ENCODE results near the gene SRP68. TPM values are rescaled to one million over a fixed set of nuclear protein-coding genes. Genes with fewer than 3 reads are reported as not detected.

The SRP68 gene
- total and polyA plus RNA-seq, 7 experiments from 2014 or later = 69.6 to 105 (median 91.9) TPM

DNA sequence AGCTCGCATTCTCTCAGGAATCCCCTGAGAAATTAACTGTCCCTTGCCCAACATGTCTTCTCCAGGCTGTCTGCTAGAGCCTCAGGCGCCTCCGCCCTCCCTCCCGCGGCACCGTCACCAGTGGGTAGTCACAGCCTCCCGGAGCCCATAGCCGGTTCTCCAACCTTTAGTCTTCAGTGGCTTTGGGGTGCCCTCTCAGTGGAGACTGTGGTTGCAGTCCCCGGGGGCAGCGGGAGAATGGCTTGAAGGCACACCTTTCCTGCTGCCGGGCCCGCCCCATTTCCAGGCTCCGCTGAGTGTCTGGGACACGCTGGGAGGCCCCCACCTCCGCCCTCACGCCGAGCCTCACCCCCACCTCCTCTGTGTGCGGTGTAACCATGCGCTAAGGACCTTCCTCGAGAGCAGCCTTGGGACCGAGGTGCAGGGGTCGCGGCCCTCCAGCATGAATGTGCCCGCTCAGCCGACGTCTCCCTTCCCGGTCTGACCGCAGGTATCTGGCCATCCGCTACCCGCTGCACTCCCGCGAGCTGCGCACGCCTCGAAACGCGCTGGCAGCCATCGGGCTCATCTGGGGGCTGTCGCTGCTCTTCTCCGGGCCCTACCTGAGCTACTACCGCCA, 3.9 kb upstream of the SRP68 start:
- H3K4me3 Mint-ChIP-seq = peak overlapping the region; percentile 83 to 95 (median 86)
- peak overlapping the region; percentile 53 for H3K4me3 ChIP-seq (ENCODE audit: low read length)
- ATAC-seq (no peak), DNase-seq (peak in 3 of 9 donors; percentile 29 to 37 (median 33))
- intact Hi-C loops (cut with micrococcal nuclease) = loop anchor here in 1 of 2 donors (10.0 kb wide), 1 partner anchor 1879 kb away; the partner anchor contains the start of gene TNRC6C
- ChIA-PET CTCF (no interaction called here), POLR2A (interaction anchor here (2.1 to 3.5 kb wide), 2 partner anchors 10 to 27 kb away, joined by 5 to 12 read pairs; partner anchors contain the start of gene EXOC7)
- peaks cover 5 to 41% of the 10 kb centered on the region in 2 donors for H3K4me1 ChIP-seq (ENCODE audit: control insufficient read depth in 2 of 2, insufficient read depth in 2 of 2, low read length in 2 of 2)
- no peaks in the 10 kb centered on the region for H3K9me3 Mint-ChIP-seq
- peaks cover 27 to 70% (median 50%) of the 10 kb centered on the region in 7 donors for H3K4me1 Mint-ChIP-seq
- H3K27ac Mint-ChIP-seq = peak overlapping the region in 8 of 9 donors; percentile 52 to 97 (median 90)
- H3K27ac ChIP-seq (ENCODE audit: low read depth, low read length) = no peak overlapping the region
- H3K36me3 ChIP-seq (ENCODE audit: control insufficient read depth in 2 of 3, insufficient read depth in 3 of 3, low read length in 3 of 3) = peaks cover 0 to 7% (median 0%) of the 10 kb centered on the region in 3 experiments
- peaks cover 13 to 14% of the 10 kb centered on the region in 2 donors for H3K27me3 ChIP-seq (ENCODE audit: control insufficient read depth in 2 of 2, insufficient read depth in 2 of 2, low read length in 2 of 2)
- H3K27me3 Mint-ChIP-seq = peaks cover 17 to 62% (median 28%) of the 10 kb centered on the region in 5 donors
- H3K36me3 Mint-ChIP-seq = peaks cover 0 to 5% (median 4%) of the 10 kb centered on the region in 5 donors
- H3K9me3 ChIP-seq (ENCODE audit: control insufficient read depth in 2 of 3, low read length in 3 of 3) = no peaks in the 10 kb centered on the region

DNA sequence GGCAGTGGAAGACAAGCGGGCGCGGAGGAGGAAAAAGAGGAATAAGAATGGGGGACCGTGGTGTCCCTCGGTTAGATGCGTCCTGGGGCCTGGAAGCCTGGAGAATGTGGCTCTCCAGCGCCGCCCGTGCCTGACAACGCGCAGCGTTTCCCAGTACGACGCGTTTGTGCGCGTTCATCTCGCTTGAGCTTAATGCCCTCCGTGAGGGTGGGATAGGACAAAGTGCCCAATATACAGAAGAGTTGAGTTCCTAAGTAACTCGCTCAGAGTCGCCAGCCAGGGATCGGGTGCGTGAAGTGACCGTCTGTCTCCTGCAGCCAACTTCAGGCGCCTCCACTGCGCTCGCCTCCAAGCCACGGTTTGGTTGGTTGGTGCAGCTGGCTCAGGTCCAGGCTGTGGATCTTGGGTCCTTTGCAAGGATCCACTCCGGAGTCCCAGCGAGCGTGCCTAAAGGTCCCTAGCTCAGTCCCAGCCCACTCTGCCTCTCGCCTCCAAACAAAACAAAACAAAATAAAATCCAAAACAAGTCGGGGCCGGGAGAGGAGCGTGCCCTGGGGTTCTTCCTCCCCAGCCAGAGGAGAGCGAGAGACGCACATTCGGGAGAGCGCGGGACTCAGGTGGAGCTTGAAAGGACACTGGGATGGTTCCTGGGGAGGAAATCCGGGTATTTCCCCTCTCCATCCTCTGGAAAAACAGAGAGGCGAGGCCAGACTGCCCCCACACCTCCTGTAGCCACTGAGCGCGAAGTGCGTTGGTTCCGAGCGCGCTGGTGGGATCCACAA, 3.2 kb upstream of the SRP68 start:
- H3K4me1 ChIP-seq (ENCODE audit: control insufficient read depth in 2 of 2, insufficient read depth in 2 of 2, low read length in 2 of 2) = peaks cover 10 to 47% of the 10 kb centered on the region in 2 donors

DNA sequence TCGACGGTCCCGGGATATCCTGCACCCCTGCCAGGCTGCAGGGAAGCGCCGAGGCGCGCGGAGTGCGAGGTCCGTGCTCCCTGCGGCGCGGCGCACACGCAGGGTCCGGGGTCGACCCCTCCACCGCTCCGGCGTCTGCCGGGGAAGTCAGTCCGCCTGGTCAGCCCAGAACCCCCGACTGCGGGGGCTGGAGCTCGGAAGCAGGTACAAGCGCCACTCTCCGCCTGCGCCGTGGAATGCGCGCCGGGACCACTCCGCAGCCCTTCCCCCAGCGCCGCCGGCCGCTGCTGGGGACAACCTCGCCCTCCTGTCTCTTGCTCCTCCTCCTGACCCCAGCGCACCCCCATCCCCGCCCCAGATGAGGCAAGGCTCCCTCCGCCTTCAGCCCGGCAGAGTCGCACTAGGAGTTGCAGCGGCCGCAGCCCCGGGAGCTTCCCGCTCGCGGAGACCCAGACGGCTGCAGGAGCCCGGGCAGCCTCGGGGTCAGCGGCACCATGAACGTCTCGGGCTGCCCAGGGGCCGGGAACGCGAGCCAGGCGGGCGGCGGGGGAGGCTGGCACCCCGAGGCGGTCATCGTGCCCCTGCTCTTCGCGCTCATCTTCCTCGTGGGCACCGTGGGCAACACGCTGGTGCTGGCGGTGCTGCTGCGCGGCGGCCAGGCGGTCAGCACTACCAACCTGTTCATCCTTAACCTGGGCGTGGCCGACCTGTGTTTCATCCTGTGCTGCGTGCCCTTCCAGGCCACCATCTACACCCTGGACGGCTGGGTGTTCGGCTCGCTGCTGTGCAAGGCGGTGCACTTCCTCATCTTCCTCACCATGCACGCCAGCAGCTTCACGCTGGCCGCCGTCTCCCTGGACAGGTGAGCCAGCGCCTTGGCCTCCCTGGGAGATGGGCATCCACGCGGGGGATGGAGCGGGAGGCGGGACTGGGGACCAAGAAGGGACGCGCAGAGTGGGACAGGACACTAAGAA, 2.4 kb upstream of the SRP68 start, which contains the start of gene GALR2:
Gene GALR2 (plus strand): TSS at position 392 of the 974 bp plus-strand sequence. CDS start 103 bp downstream, at position 495.
- ChIA-PET CTCF (no interaction called here), POLR2A (interaction anchor here (0.8 to 3.5 kb wide), 4 partner anchors 9 to 29 kb away, joined by 3 to 12 read pairs (median 4); partner anchors contain the start of gene EXOC7)
- Mint-ChIP-seq H3K4me1 (peaks cover 33 to 74% (median 59%) of the 10 kb centered on the region in 7 donors), H3K27ac (peak within 1 kb of the TSS in 8 of 9 donors; percentile 14 to 96 (median 69)), H3K27me3 (peaks cover 17 to 59% (median 28%) of the 10 kb centered on the region in 5 donors), H3K9me3 (no peaks in the 10 kb centered on the region), H3K4me3 (peak within 1 kb of the TSS; percentile 78 to 97 (median 84)), H3K36me3 (peaks cover 0 to 5% (median 4%) of the 10 kb centered on the region in 5 donors)
- intact Hi-C loops (cut with micrococcal nuclease) = loop anchor here in 1 of 2 donors (10.0 kb wide), 1 partner anchor 1880 kb away; the partner anchor contains the start of gene TNRC6C
- ATAC-seq (no peak), DNase-seq (peak in 1 of 9 donors; percentile 25)
- Histone ChIP-seq H3K27ac (ENCODE audit: low read depth, low read length) (no peak within 1 kb of the TSS), H3K9me3 (ENCODE audit: control insufficient read depth in 2 of 3, low read length in 3 of 3) (no peaks in the 10 kb centered on the region), H3K27me3 (ENCODE audit: control insufficient read depth in 2 of 2, insufficient read depth in 2 of 2, low read length in 2 of 2) (peaks cover 13 to 14% of the 10 kb centered on the region in 2 donors), H3K4me1 (ENCODE audit: control insufficient read depth in 2 of 2, insufficient read depth in 2 of 2, low read length in 2 of 2) (peaks cover 10 to 50% of the 10 kb centered on the region in 2 donors), H3K36me3 (ENCODE audit: control insufficient read depth in 2 of 3, insufficient read depth in 3 of 3, low read length in 3 of 3) (peaks cover 0 to 7% (median 0%) of the 10 kb centered on the region in 3 experiments), H3K4me3 (ENCODE audit: low read length) (peak within 1 kb of the TSS; percentile 53)

More for the DNA sequence above, 3.2 kb upstream of the SRP68 start:
- no peak overlapping the region for H3K27ac ChIP-seq (ENCODE audit: low read depth, low read length)
- ChIA-PET CTCF (no interaction called here), POLR2A (interaction anchor here (0.6 to 3.5 kb wide), 6 partner anchors 9 to 829 kb away, joined by 3 to 12 read pairs (median 4); partner anchors contain the start of gene EXOC7)
- H3K27me3 ChIP-seq (ENCODE audit: control insufficient read depth in 2 of 2, insufficient read depth in 2 of 2, low read length in 2 of 2) = peaks cover 13 to 14% of the 10 kb centered on the region in 2 donors
- no peaks in the 10 kb centered on the region for H3K9me3 Mint-ChIP-seq
- H3K4me3 ChIP-seq (ENCODE audit: low read length) = peak overlapping the region; percentile 53
- H3K36me3 Mint-ChIP-seq = peaks cover 0 to 5% (median 4%) of the 10 kb centered on the region in 5 donors
- peak overlapping the region; percentile 82 to 95 (median 86) for H3K4me3 Mint-ChIP-seq
- peak overlapping the region in 8 of 9 donors; percentile 14 to 96 (median 69) for H3K27ac Mint-ChIP-seq
- H3K27me3 Mint-ChIP-seq = peaks cover 17 to 62% (median 28%) of the 10 kb centered on the region in 5 donors
- H3K36me3 ChIP-seq (ENCODE audit: control insufficient read depth in 2 of 3, insufficient read depth in 3 of 3, low read length in 3 of 3) = peaks cover 0 to 7% (median 0%) of the 10 kb centered on the region in 3 experiments
- no peak for ATAC-seq
- H3K9me3 ChIP-seq (ENCODE audit: control insufficient read depth in 2 of 3, low read length in 3 of 3) = no peaks in the 10 kb centered on the region
- H3K4me1 Mint-ChIP-seq = peaks cover 32 to 72% (median 57%) of the 10 kb centered on the region in 7 donors
- intact Hi-C loops (cut with micrococcal nuclease) = loop anchor here in 1 of 2 donors (10.0 kb wide), 1 partner anchor 1879 kb away; the partner anchor contains the start of gene TNRC6C
- DNase-seq = peak in 2 of 9 donors; percentile 34 to 37

DNA sequence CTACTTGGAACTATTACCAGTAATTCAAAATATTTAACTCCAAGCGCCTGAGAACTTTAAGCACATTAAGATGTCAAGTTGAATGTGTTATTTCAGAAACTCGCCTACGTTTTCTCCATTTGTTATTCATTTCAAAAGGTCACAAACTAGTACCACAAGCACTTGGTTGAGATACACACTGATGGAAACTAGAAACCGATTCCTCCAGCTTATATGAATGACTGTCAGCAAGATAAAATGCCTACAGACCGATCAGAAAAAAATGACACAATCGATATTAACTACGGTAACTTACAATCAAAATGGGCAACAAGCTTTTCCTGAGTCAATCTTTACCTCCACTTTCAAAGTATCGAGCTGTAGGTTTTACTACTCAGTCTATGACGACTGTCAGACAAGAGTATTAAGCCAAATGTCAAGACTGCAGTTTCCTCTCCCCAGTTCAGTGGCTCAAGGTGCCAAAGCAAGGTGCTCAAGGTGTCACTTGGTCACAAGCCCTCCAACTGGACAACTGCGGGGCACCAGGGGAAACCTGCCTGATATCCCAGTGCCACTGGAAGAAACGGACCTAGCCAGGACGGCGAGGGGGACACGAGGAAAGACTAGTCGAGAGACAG, 678 bp downstream of the SRP68 start:
- H3K27me3 ChIP-seq (ENCODE audit: control insufficient read depth in 2 of 2, insufficient read depth in 2 of 2, low read length in 2 of 2) = peaks cover 13 to 14% of the 10 kb centered on the region in 2 donors
- H3K4me1 ChIP-seq (ENCODE audit: control insufficient read depth in 2 of 2, insufficient read depth in 2 of 2, low read length in 2 of 2) = peaks cover 10 to 30% of the 10 kb centered on the region in 2 donors
- H3K36me3 ChIP-seq (ENCODE audit: control insufficient read depth in 2 of 3, insufficient read depth in 3 of 3, low read length in 3 of 3) = peaks cover 3 to 27% (median 10%) of the 10 kb centered on the region in 3 experiments
- H3K4me3 Mint-ChIP-seq = peak overlapping the region; percentile 85 to 98 (median 97)
- POLR2A ChIA-PET = interaction anchor here (0.7 to 2.7 kb wide), 6 partner anchors 9 to 444 kb away, joined by 3 to 11 read pairs (median 4); no protein-coding TSS in a partner anchor
- peaks cover 12 to 30% (median 17%) of the 10 kb centered on the region in 5 donors for H3K27me3 Mint-ChIP-seq
- H3K4me3 ChIP-seq (ENCODE audit: low read length) = peak overlapping the region; percentile 89
- intact Hi-C loops (cut with micrococcal nuclease) = loop anchor here (1.0 to 10.0 kb wide), 6 partner anchors 19 to 1883 kb away; partner anchors contain the start of genes EXOC7 (in 1 of the 2) and TNRC6C (in 1 of the 2)
- ATAC-seq (no peak), DNase-seq (peak in 3 of 9 donors; percentile 27 to 46 (median 34))
- peaks cover 4 to 12% (median 5%) of the 10 kb centered on the region in 5 donors for H3K36me3 Mint-ChIP-seq
- H3K9me3 Mint-ChIP-seq = no peaks in the 10 kb centered on the region
- CTCF ChIA-PET = interaction anchor here (1.5 kb wide), 1 partner anchor 58 kb away, joined by 4 read pairs; no protein-coding TSS in a partner anchor
- no peaks in the 10 kb centered on the region for H3K9me3 ChIP-seq (ENCODE audit: control insufficient read depth in 2 of 3, low read length in 3 of 3)
- peaks cover 14 to 55% (median 45%) of the 10 kb centered on the region in 7 donors for H3K4me1 Mint-ChIP-seq
- peak overlapping the region; percentile 93 for H3K27ac ChIP-seq (ENCODE audit: low read depth, low read length)
- H3K27ac Mint-ChIP-seq = peak overlapping the region; percentile 90 to 98 (median 95)

DNA sequence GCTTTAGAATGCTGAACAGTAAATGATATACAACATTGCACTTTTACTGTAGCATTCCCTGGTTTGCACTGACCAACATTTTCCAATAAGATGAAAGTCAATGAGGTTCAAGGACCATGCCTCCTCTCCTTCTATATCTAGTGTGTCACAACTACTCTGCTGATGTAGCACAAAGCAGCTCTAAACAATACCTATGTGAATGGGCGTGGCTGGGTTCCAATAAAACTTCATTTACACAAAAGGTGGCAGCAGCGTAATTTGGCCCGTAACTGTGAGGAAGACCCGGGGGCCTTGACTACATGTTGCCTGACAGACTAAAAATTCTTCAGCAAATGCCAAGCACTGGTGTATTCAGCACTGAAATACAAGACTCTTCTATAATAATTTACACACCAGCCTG, 6.5 kb downstream of the SRP68 start:
- DNase-seq = no peak
- H3K4me1 Mint-ChIP-seq = peaks cover 15 to 35% (median 27%) of the 10 kb centered on the region in 7 donors
- no peaks in the 10 kb centered on the region for H3K9me3 Mint-ChIP-seq
- no peak for ATAC-seq
- Histone ChIP-seq H3K27me3 (ENCODE audit: control insufficient read depth in 2 of 2, insufficient read depth in 2 of 2, low read length in 2 of 2) (no peaks in the 10 kb centered on the region), H3K9me3 (ENCODE audit: control insufficient read depth in 2 of 3, low read length in 3 of 3) (no peaks in the 10 kb centered on the region), H3K4me3 (ENCODE audit: low read length) (no peak overlapping the region), H3K36me3 (ENCODE audit: control insufficient read depth in 2 of 3, insufficient read depth in 3 of 3, low read length in 3 of 3) (peaks cover 10 to 71% (median 19%) of the 10 kb centered on the region in 3 experiments), H3K4me1 (ENCODE audit: control insufficient read depth in 2 of 2, insufficient read depth in 2 of 2, low read length in 2 of 2) (peaks cover 1 to 7% of the 10 kb centered on the region in 2 donors), H3K27ac (ENCODE audit: low read depth, low read length) (no peak overlapping the region)
- ChIA-PET CTCF (interaction anchor here (0.8 to 3.0 kb wide), 2 partner anchors 51 to 55 kb away, joined by 4 to 19 read pairs; no protein-coding TSS in a partner anchor), POLR2A (interaction anchor here (0.7 to 2.2 kb wide), 5 partner anchors 9 to 201 kb away, joined by 3 to 5 read pairs (median 3); partner anchors contain the start of gene ZACN)
- H3K36me3 Mint-ChIP-seq = peaks cover 15 to 31% (median 30%) of the 10 kb centered on the region in 5 donors
- no peaks in the 10 kb centered on the region for H3K27me3 Mint-ChIP-seq
- peak overlapping the region; percentile 11 to 82 (median 61) for H3K27ac Mint-ChIP-seq
- H3K4me3 Mint-ChIP-seq = no peak overlapping the region
- intact Hi-C loops (cut with micrococcal nuclease) = no loop called here

All from naive thymus-derived CD4-positive, alpha-beta T cell (primary cell).